NCI-H1048 (cell line): Measurements from ENCODE around the gene CCDC40.
"Not testable (repeated sequence)": the region's sequence is repeated elsewhere in the genome, so short reads cannot be mapped to it uniquely, and the experiment has no call there.

Experiments used
- DNase-seq: peaks from one replicate; lab custom pipeline; 2025; lab: John Stamatoyannopoulos, UW

The CCDC40 gene, protein sequence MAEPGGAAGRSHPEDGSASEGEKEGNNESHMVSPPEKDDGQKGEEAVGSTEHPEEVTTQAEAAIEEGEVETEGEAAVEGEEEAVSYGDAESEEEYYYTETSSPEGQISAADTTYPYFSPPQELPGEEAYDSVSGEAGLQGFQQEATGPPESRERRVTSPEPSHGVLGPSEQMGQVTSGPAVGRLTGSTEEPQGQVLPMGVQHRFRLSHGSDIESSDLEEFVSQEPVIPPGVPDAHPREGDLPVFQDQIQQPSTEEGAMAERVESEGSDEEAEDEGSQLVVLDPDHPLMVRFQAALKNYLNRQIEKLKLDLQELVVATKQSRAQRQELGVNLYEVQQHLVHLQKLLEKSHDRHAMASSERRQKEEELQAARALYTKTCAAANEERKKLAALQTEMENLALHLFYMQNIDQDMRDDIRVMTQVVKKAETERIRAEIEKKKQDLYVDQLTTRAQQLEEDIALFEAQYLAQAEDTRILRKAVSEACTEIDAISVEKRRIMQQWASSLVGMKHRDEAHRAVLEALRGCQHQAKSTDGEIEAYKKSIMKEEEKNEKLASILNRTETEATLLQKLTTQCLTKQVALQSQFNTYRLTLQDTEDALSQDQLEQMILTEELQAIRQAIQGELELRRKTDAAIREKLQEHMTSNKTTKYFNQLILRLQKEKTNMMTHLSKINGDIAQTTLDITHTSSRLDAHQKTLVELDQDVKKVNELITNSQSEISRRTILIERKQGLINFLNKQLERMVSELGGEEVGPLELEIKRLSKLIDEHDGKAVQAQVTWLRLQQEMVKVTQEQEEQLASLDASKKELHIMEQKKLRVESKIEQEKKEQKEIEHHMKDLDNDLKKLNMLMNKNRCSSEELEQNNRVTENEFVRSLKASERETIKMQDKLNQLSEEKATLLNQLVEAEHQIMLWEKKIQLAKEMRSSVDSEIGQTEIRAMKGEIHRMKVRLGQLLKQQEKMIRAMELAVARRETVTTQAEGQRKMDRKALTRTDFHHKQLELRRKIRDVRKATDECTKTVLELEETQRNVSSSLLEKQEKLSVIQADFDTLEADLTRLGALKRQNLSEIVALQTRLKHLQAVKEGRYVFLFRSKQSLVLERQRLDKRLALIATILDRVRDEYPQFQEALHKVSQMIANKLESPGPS

DNA sequence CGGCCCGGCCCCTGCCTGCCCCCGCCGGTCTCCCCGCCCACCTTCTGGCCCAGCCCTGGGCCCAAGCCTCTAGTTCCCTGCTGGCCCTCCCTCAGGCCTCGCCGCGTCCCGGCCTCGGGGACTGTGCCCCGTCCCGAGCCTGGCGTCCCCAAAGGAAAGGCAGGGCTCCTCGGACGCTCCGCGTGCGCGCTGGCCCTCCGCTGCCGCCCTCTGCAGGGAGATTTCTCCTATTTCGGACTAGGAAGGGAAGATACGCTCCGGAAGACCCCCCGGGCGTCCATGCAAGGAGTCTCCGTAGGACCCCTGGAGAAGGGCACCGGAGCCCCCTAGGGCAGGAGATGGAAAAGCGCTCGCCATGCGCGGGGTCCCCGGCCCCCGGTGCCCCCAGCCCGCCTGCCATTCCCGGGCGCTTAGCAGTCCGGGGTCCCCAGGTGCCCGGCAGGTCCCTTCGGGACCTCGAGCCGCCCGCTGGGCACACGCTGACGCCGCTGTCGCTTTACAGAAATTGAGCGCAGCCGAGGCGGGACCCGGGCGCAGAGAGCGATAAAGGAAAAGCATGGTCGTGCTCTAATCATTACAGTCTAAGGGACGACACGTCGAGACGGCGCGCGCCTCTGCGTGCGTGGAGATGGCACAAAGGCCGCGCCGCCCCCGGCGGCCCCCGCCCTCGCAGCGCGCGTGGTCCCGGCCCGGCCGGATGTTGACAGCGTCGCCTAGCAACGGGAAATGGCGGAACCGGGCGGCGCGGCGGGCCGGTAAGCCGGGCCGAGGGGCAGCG, at the start of gene CCDC40:
CCDC40 (plus strand) TSS at position 706 of the 778 bp plus-strand sequence; CDS start at position 727, 21 bp downstream.
- peak; percentile 37 for DNase-seq

DNA sequence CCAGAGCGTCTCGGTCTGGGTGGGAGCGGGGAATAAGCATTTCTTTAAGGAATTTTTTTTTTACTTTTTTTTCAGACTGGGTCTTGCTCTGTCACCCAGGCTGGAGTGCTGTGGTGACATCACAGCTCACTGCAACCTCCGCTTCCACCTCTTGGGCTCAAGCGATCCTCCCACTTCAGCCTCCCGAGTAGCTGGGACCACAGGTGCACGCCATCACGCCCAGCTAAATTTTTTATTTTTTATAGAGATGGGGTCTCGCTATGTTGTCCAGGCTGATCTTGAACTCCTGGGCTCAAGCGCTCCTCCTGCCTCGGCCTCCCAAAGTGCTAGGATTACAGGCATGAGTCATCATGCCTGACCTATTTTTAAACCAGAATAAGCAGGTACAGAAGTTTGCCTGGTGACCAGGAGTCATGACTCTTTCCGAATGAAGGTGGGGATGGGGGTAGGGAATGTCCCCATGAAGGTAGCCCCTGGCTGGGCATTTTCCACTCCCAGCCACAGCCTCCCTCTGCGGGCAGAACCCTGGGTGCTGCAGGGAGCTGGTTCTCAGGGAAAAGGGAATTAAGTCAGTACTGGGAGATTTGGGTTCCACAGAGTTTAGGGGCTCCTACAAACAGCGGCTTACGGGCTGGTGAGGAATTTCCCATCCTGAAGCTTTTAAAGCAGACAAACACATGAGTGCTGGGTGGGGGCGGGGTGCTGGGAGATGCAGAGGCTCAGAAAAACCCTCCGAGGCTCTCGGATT, 49.1 kb upstream of the CCDC40 start:
- DNase-seq, result no peak

DNA sequence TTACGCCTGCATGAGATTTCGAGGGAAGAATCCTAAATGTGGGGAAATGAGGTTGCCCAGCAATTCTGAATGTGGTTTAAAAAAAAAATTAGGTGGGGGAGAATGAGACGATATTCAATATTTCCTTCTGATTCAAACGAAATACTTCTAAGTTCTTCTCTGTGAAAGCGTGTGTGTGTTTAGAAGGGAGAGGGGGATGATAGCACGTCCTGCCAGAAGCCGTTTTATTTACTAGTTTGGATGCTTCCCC, 48.6 kb upstream of the CCDC40 start:
- DNase-seq, result no peak

DNA sequence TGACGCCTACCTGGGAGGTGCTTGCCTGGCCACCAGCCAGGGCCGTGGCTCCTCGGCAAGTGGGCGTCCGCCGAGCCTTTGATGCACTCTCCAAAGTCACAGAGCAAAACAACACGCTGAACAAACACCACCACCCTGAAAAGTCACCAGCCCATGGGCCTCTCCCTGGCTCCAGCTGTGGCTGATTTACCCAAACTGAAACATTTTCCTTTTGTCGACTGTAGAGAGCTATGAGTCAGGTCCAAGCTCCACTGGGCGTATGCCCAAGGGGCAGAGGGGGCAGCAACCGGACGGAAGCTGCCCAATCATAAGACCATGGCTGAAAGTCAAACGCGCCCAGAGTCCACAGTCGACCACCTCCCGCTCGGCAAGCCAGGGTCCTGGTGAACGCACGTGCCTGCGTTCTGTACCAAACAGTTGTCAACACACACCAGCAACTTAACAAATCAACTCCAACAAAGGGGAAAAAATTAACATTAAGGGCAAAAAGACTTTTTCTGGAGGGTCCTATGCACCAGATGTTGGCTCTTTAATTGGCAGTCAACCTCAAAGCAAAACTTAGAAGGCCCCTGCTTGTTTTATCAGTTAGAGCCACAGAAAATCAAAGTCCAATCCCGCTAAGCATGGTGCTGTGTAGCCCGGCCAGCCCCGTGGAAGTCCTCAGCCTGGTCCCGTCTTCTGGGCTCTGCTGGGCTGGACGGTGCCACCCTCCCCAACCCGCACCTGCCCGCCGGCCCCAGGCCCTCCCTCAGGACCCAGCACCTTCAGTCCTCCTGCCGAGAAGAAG, 48.1 kb upstream of the CCDC40 start:
- DNase-seq, result no peak

DNA sequence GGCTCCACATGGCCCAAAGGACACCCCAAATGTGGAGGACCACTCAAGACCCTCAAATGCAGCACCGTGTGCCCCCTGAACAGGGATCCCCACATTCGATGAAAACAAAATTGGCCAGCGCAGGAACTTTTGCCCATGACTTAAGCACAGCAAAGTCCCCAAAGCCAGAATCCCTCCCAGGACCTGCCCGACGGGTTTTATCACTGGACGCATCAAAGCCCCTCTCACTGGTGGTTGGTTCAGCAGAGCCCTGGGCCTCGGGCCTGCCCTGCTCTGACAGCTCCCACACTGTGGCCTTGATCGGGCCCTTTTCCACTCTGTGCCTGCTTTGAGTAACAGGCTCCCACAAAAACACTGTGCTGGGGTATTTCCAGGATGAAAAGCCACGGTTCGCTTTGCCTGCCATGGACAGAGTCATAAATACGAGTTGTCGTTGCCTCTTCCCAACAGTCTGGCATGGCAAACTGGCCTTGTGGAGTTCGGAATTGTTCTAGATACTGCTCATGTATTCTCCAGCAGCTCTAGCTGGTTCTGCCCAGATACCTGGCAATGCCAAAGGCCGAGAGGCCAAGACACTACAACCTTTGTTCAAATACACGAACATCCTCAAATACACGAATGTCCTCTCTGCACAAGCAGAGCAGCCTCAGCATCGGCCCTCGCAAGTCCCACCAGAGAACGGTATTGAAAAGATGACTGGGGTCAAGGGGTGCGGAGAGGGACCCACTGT, 47.2 kb upstream of the CCDC40 start:
- DNase-seq, result no peak

DNA sequence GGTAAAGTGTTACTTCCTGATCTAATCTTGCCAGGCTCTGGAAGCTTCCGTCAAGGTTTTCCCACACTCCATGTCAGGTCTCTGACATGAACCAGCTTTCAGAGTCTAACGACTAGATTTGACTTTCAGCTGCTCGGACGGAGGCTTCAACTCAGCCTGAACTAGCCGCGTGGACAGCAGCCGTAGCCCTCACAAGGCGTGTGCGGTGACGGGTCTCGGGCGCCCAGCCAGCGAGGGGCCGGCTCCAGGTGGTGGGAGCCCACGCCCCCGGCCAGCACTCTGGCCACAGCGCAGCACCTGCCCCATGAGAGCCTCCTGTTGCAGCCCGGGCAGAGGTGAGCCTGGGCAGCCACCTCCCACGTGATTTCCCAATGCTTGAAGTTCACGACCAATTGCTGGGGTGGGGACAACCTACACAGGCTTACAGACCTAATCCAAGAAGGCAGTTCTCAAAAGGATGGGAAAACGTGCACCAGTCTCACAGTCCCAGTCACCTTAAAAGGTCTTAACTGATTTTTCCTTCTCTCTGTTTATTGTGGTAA, 46.3 kb upstream of the CCDC40 start:
- DNase-seq, result no peak

DNA sequence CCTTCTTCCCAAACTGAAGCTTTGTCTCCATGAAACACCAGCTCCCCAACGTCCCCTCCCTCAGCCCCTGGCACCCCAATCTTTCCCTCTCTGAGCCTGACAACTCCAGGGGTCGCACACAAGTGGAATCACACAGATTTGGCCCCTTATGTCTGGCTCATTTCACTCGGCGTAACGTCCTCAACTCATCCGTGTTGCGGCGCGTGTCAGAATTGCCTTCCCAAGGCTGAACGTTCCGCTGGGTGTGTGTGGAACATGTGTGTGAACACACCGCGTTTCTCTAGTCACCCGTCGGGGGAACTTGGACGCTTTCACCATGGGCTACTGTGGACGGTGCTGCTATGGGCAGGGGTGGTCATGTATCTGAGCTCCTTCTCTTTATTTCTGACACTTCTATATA, 45.7 kb upstream of the CCDC40 start:
- no peak for DNase-seq

DNA sequence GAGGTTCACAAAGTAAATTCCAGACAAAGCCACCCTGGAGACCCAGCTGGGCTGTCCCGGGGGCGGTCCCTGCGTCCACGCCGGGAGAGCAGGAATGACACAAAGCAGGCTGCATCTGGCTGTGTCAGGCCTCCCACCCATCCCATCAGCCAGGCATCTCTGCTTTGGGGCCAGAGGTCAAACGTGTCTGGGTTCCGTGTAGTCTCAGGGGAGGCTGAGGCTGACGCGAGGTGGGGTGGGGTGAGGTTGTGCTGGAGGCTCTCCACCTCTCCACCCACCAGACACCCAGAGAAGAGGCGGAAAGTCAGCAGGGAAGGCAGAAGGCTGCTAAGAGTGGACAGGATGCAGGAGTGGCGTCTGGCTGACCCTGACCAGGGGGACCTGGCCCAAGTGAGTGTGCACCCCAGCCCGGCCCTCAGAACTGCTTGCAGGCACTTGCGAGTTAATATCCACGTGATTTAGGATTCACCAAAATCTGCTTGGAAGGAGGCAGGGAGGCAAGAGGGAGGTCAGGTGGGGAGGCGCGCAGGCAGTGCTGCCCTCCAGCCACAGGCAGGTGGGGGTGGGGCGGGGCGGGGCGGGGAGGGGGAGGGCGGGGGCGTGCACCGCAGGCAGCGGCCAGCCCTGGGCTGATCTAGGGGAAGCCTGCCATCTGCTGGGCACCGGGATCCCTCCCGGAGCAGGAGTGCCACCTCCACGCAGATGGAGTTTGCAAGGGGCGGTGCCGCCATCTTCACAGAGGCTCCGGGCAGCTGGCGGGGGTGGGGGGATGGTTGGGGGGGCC, 45.1 kb upstream of the CCDC40 start:
- DNase-seq, result peak; percentile 42

DNA sequence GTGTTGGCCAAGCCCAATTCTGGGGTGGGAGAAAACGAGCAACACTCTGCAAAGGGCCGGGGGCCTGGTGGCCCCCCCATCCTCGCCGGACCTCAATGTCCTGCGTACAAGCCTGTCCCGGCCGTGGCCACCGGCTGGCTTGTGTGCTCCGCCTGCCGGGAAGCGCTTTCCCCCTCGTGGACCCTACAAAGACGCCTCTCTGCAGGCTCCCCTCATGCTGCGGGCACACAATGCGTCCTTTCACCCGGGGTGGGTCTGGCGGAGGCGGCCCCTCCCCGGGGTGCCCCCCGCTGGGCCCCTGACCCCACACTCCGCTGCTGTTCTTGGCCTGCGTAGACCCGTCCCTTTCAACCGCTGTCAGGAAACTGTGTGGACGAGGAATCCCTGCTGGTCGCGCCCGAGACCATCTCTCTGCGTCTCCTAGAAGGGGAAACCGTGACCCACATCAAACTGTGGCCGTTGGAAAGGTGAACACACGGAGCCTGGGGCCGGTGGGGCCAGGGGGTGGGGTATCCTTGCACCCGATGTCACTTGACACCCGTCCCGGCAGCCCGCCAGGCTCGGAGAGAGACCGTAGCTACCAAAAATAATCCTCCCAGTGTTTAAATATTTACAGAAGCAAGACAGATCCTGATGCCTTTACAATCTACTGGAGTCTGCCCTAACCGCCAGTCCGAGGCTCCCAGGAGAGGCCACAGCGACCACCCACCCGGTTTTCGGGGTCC, 44.4 kb upstream of the CCDC40 start:
- DNase-seq, result no peak

DNA sequence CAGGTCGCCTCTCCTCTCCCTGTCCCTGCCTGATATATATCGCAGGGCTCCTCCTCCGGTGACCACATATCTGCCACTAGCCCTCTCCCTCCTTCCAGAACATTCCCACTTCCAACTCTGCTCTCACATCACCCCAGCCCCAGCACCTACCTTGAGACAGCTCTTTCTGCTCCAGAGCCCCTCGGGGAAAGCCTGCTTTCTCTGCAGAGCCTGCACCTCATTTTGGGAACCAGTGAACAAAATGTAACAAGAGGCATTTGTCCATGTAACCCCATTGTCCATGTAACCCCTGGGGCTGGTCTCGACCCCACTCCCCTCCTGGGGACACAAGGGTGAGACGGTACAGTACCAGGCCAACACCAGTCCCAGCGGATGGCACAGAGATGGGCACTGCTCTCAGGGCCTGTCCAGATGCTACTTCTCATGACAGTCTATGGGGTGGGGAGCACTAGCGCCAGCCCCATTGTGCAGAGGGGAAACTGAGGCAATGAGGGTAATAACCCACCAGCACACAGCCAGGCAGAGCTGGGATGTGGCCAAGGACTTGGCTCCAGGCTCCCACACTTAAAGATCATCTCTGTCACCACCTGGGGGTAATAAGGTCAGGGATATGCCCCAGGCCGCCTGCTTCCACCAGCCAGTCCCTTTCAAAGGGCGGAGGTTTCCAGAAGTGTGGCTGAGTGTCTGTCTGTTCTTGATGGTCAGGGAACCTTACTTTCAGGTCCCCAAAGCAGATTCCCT, 43.6 kb upstream of the CCDC40 start:
- no peak for DNase-seq

DNA sequence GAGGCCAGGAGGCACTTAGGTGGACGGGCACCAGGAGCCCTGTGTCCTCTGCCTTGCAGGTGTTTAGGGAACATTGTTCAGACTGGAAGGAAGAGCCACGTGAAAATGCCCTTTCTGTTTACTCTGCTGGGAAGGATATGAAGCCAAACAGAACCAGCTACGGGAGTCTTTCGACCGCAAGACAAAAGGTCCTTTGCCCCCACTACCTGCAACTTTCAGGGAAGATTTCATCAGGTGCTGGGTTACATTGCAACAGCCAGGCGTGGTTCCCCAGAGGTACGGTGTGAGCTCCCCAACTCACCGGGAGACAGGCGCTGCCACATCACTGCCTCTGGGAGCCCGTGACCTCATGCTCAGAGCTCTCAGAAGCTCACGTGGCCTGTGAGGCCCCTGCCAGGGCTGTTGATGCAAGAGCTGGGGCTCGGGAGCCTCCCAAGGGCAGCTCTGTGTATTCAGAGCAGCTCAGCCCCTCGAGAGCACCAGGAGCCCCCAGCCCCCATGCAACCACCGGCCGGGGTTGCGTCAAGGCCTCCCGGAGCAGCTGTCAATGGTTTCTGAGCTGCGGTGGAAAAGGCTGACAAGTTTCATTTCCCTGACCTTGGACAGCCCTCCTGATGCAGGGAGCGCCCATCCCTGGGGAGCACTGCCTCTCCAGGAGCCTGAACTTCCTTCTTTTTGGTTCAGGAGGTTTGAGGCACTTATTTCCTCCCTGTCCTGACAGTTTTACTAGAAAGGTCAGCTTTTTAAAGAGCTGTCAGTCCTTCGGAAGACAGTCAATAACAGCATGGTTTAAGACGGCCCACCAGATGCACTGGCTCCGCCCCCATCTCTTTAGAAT, 42.8 kb upstream of the CCDC40 start:
- DNase-seq, result no peak

DNA sequence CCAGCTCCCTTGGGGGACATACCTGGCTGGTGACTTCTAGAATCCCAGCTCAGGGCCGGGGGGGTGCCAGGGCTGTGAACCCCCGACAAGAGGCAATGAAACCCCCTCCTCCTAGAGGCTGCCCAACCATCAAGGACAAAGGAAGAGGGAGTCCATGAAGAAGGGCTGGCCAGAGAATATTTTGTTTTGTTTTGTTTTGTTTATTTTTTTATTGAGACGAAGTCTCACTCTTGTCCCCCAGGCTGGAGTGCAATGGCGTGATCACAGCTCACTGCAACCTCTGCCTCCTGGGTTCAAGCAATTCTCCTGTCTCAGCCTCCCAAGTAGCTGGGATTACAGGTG, 42.2 kb upstream of the CCDC40 start:
- not testable (repeated sequence) for DNase-seq

DNA sequence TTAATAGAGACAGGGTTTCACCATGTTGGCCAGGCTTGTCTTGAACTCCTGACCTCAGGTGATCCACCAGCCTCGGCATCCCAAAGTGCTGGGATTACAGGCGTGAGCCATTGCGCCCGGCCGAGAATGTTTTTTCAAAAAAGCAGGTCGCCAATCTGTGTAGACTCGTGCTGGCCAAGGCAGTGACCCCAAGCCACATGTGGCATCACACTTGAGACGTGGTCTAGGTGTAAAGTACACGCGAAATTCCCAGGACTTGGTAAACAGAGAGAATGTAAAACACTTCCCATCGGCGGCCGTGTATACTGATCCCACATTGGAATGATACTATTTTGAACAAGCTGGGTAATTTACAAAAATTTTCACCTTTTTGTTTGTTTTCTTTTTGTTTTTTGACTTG, 41.8 kb upstream of the CCDC40 start:
- DNase-seq, result no peak

DNA sequence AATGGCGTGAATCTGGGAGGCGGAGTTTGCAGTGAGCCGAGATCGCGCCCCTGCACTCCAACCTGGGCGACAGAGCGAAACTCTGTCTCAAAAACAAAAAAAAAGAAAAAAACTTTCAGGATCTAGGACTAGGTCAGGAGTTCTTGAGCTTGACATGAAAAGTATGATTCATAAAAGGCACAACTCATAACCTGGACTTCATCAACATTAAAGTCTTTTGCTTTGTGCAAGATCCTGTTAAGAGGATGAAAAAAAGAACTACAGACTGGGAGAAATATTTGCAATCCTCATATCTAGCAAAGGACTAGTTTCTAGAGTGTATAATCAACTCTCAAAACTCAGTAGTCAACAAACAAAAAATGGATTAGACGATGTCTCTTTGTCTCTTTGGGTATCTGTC, 40.7 kb upstream of the CCDC40 start:
- no peak for DNase-seq

DNA sequence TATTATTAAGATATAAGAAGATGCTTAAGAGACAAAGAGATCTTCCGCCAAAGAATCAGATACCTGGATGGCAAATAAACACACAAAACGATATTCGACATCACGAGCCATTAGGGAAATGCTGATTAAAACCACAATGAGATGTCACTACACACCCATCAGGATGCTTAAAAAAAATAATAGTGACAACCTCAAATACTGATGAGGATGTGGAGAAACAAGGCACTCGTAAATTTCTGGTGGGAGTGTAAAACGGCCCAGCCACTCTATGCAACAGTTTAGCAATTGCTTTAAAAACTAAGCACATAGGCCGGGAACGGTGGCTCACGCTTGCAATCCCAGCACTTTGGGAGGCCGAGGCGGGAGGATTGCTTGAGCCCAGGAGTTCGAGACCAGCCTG, 40.2 kb upstream of the CCDC40 start:
- no peak for DNase-seq

DNA sequence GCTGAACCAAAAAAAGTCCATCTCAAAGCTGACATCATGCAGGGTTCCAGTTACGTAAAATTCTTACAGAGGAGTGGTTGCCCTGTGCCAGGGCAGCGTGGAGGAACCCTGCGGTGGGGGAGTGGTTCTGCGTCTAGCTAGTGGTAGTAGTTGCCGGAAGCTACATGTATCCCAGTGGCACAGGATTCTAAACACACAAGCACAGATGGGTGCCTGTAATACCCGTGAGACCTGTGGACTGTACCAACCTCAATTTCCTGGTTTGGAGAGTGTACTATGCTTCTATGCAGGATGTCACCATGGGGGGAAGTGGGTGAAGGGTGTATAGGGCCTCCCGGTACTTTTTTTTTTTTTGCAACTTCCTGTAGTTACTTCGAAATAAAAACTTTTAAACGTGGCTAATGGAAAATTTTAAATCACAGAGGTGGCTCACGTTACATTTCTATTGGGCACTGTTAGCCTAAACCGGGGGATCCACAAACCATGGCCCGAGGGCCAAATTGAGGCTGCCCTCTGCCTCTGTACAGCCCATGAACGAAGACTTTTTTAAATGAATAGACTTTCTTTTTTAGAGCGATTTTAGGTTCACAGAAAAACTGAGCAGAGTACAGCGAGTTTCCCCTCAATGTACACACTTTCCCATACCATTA, 39.3 kb upstream of the CCDC40 start:
- DNase-seq, result no peak
